IPS DF 4.7 (cell line): ENCODE measurements around the gene WDR38.
"Not testable (repeated sequence)": the region's sequence is repeated elsewhere in the genome, so short reads cannot be mapped to it uniquely, and the experiment has no call there.

Experiments used
- DNase-seq: peaks from one replicate; pipeline ENCODE4 v3.0.0-alpha.2; 2013; ENCODE audit warnings: low spot score; ENCODE audit errors: extremely low read depth

WDR38 gene

GRCh38 chr9:124834591-124834990 lies 18.7 kb upstream of the WDR38 start:
- no peak for DNase-seq

GRCh38 chr9:124835026-124835557 lies 18.2 kb upstream of the WDR38 start:
- DNase-seq: no peak

DNA sequence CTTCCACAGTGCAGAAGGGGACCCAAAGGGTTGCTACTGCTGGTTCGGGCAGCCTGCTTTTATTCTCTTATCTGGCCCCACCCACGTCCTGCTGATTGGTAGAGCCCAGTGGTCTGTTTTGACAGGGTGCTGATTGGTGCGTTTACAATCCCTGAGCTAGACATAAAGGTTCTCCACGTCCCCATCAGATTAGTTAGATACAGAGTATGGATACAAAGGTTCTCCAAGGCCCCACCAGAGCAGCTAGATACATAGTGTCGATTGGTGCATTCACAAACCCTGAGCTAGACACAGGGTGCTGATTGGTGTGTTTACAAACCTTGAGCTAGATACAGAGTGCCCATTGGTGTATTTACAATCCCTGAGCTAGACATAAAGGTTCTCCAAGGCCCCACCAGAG lies 15.1 kb upstream of the WDR38 start:
- DNase-seq: not testable (repeated sequence)

GRCh38 chr9:124838567-124839275 lies 14.5 kb upstream of the WDR38 start:
- not testable (repeated sequence) for DNase-seq

GRCh38 chr9:124839612-124840299 lies 13.5 kb upstream of the WDR38 start:
- no peak for DNase-seq

- DNase-seq: no peak
Measured at GRCh38 chr9:124840300-124840833, 12.9 kb upstream of the WDR38 start.

- DNase-seq: no peak
Measured at GRCh38 chr9:124841075-124841821, 12.0 kb upstream of the WDR38 start.

DNA sequence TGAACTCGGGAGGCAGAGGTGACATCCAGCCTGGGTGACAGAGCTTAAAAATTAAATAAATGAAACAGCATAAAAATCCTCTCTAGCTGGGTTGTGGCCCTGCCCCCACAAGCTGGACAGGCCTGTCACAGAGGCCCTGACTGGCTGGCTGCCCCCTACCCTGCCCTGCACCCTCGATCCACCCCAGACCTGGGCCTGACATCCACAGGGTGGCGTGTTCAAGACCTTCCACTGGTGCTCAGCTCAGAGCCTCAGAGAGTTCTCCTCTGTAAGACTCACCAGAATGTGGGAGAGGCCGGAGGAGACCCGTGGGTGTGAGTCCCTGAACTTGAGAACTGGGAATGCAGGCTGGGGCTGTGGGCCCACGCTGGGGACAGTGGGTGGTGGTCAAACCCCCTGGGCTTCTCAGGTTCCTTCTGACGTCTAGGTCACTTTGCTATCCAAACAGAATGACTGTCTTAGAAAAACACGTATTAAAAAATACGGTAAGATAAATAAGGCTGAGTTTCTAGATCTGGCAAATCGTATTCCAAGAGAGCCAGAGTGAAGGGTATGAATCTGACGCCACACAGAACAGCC lies 9.7 kb upstream of the WDR38 start:
- no peak for DNase-seq

DNA sequence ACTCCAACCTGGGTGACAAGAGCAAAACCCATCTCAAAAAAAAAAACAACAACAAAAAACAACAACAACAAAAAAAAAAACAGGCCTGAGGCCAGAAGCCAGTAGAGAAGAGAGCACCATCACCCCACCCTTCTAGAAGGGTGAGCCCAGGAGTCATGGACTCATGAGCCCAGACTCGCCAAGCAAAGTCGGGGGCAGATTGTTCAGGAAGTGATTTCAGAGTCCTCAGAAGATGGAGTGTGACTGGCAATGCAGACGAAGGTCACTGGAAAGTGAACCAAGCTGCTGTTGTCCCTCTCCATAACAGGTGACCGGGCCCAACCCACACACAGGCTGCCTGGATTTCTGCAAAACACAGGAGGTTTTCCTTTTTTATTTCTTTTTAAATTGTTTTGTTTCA lies 9.0 kb upstream of the WDR38 start:
- DNase-seq: no peak

DNA sequence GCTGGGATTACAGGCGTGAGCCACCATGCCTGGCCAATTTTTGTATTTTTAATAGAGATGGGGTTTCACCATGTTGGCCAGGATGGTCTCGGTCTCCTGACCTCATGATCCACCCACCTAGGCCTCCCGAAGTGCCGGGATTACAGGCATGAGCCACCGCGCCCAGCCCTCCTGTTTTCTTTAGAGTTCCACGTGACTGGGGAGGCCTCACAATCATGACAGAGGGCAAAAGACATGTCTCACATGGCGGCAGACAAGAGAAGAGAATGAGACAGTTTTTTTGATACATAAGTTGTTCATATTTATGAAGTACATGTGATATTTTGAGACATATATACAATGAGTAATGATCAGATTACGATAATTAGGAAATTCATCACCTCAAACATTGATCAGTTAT lies 6.8 kb upstream of the WDR38 start:
- not testable (repeated sequence) for DNase-seq

GRCh38 chr9:124846969-124847368 lies 6.3 kb upstream of the WDR38 start:
- no peak for DNase-seq

- DNase-seq: no peak
Measured at GRCh38 chr9:124849801-124850200, 3.5 kb upstream of the WDR38 start.

GRCh38 chr9:124852121-124852828 lies 985 bp upstream of the WDR38 start:
- DNase-seq: no peak

- no peak for DNase-seq
Measured at GRCh38 chr9:124853605-124854143, 414 bp downstream of the WDR38 start.

DNA sequence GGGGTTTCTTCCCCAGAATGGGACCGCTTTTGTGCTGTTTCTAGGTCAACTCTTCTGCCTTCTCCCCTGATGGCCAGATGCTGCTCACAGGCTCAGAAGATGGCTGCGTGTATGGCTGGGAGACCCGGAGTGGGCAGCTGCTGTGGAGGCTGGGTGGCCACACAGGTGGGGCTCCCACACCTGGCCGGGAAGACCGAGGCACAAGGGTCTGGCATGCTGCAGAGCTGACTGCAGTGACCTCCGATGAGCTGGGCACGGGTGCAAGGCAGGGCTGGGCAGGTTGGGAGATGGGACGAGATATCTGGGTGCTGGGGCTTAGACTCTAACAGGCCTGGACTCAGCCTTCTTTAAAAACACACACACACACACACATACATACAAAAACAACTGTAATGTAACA lies 901 bp downstream of the WDR38 start:
- no peak for DNase-seq

- no peak for DNase-seq
Measured at GRCh38 chr9:124854822-124855221, 1.6 kb downstream of the WDR38 start.

GRCh38 chr9:124855566-124855943 lies 2.3 kb downstream of the WDR38 start:
- no peak for DNase-seq

DNA sequence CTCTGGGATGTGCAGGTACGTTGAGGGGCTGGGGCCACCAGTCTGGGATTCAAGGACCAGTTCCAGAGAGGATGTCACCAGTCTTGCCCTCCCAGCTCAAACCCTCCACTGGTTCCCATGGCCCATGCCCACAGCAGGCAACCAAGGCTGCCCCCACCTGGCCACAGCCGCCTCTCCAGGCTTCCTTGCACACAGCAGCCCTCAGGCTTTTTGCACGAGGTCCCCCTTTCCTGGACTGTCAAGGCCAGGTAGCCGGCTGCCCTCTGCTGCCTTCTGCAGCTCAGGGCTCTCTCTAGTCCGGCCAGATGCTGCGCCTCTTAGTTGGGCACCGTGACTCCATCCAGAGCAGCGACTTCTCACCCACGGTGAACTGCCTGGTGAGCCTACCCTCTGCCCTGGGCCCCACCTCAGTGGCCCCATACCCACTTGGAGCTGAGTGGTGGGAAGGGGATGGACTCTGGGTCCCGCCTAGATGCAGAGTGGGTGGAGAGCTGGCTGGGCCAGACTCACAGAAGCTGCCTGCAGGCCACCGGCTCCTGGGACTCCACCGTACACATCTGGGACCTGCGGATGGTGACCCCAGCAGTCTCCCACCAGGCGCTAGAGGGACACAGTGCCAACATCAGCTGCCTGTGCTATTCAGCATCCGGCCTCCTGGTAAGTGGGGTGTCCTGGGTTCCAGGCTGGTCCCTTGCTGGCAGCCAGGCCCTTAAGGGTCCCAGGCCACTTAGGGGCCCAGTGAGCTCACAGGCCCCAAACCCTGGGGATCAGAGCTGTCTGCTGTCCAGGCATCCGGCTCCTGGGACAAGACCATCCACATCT lies 2.9 kb downstream of the WDR38 start:
- no peak for DNase-seq

GRCh38 chr9:124857533-124858162 lies 4.4 kb downstream of the WDR38 start:
- no peak for DNase-seq
